Measurements from ENCODE around the gene ROBO1.

ROBO1 gene

DNA sequence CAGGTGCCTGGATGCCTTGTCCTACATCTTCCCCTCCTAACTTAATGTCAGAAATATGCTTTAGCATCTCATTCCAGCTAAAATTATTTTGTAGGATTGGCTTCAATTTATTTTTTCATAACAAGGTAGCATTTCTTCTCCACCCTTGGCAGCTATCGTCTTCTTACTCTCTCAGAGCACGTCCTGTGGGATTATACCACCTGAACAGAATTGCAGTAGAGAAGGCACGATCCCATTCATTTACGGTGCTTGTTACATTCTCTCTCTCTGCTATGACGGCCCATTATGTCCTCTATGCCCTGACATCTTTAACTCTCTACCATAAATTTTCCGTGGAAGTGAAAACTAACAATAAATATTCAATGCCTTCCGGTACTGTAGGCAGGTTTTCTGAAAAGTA is 103.3 kb downstream of the ROBO1 start:
- DNase-seq = no peak

GRCh38 chr3:79661896-79662295 is 105.9 kb downstream of the ROBO1 start:
- DNase-seq = no peak

- no peak for DNase-seq
Measured at GRCh38 chr3:79657076-79657475, 110.7 kb downstream of the ROBO1 start.

- DNase-seq = no peak
Measured at GRCh38 chr3:79654019-79654418, 113.8 kb downstream of the ROBO1 start.

DNA sequence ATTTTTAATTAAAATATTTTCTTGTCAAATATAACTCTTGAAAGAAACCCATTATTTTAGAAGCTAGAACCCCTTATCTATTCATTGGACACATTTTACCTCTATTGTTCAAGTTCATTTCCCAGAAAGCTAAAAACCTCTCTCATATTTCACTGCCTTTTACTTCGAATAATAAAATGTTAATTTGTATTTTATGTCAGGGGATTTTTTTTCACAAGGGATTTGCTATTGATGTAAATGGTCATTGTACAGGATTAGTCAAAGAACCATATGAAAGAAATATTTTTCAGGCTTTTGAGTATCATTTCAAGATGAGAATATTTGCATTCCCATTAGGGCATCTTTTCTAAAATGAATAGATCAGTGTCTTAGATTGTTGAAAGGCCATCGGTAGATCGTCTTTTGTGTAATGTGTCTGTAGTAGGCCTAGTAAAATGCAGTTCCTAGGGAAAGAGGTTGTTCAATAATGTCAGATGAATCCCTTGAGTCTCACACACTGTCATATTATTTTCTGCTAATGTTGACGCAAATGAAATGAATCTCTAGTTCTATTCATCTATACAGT is 114.5 kb downstream of the ROBO1 start:
- no peak for DNase-seq

DNA sequence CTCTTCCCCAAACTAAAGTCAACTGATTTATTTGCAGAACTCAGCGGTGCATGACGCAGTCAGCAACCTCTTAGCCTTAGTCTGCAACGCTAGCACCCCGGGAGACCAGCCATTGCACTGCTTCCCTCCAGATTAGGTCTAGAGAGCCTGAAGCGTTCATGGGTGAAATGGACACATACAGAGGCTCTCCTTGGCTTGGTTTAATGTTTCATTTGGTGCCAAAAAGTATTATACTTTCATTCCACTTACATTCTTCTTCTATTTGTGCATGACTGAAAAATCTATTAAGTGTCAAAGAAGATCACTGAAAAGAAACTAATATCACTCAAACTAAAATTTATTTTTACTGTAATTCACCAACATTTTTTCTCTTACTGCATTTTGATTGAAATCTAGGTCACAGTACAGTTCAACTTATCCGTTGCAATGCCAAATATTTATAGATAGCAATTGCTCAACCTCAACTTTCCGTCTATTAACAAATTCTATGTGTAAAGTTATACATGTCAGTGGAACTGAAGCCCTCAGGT is 116.2 kb downstream of the ROBO1 start:
- DNase-seq = no peak

DNA sequence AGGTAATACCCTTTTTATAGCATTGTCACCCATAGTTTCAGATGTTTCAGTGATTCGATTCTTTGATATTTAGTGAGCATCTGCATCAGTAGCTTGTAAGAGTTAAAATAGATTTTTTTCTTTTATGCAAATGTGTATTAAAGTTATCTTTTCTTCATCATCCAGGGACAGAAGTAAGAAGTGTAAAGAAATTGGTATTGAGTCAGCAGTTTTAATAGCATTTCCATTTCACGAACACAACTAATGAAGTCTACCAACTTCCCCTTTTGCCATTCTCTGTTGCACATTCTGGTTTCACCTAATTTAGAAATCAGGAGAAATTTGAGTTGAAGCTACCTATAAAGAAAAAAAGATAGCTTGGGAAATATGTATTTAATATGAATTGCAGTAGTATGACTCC is 127.9 kb downstream of the ROBO1 start:
- no peak for DNase-seq

GRCh38 chr3:79636372-79636771 is 131.4 kb downstream of the ROBO1 start:
- no peak for DNase-seq

DNA sequence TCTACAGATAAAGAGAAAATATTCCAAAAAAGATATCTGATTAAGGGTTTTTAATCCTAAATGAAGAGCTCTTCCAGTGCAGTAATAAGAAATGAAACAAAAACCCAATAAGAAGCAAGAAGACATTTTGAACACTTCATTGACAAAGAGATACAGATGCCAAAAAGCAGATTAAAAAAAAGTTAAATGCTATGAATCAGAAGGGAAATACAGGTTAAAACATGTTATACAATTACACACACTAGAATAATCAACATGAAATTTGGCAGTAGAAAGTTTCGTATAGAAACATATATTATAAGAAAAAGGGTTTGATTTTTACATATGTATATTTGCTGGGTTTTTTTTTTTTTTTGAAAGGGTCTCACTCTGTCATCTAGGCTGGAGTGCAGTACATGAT is 135.0 kb downstream of the ROBO1 start:
- DNase-seq = no peak

DNA sequence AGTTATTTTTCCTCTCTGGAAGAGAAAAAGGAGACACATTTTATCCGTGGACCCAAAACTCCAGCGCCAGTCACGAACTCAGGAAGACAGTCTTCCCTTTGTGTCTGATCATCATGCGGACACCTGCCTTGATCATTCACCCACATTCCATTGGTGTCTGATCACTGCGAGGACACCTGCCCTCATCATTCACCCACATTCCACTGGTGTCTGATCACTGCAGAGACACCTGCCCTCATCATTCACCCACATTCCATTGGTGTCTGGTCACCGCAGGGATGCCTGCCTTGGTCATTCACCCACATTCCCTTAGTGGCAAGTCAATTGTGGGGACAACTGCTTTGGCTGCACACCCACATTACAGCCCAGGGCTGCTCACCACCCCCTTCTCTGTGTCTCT is 148.9 kb downstream of the ROBO1 start:
- DNase-seq = no peak

DNA sequence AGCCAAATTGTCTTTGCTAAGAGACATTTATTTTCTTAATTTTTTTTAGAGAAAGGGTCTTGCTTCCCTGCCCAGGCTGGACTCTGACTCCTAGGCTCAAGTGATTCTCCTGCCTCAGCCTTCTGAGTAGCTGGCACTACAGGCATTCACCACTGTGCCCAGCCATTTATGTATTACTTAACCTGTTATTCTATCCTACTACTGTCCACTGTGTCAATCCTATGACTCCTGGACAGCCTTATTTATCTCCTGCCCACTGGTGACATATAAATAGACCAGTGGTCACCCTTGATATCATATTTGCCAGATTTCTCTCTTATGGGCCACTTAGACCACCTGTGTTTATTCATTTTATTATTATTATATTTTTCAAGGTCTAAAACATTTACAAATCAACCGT is 161.4 kb downstream of the ROBO1 start:
- no peak for DNase-seq

- no peak for DNase-seq
Measured at GRCh38 chr3:79604681-79605080, 163.1 kb downstream of the ROBO1 start.

DNA sequence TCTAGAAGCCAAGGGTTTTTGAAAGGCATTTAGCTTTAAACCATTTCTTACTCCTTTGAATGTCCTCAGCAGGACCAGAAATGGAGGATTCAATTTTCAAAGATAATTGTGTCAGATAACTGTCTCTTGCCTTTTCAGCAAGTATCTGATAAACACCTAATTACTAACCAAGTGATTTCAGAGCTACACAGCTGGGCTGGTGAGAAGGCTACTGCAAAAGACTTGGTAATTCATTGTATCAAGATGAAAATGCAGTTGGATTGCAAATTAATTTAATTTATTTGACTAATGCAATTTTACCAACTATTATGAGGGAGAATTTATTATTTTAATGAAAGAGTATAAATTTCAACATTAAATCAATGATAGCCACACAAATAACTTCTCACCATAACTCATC is 165.4 kb downstream of the ROBO1 start:
- no peak for DNase-seq

DNA sequence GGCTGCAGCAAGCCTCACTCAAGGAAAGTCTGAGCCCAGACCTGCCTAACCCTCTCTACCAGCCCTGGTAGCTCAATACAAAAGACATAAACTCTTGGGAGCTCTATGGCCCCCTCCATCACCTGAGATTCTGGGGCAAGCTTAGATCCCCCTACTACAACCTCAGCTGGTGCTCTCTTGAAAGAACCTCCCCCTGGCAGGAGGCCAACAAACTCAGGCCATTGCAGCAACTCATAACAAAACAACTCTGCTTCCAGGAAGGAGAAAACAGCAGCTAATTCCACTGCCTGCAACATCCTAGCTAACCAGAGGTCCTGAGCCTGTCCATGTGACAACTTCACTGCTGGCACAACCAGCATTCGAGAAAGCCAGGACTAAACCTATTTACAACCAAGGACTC is 169.2 kb downstream of the ROBO1 start:
- DNase-seq = no peak

DNA sequence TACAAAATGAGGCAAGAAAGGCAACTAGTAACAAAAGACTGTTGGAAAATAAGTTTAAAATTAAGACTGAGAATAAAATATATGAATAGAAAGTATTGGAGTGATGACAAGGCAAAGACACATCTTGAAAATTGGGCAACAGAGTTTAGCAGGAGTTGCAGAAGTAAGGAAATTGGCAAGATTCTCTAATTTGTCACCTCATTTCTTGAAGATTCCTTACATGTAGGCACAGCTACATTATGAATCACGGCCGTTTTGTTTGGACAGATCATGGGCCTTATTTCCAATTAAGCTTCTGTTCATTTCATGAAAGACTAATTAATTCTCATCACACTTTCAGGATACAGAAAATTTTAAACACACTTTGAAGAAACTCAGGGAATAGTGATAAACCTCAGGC is 170.1 kb downstream of the ROBO1 start:
- DNase-seq = no peak

DNA sequence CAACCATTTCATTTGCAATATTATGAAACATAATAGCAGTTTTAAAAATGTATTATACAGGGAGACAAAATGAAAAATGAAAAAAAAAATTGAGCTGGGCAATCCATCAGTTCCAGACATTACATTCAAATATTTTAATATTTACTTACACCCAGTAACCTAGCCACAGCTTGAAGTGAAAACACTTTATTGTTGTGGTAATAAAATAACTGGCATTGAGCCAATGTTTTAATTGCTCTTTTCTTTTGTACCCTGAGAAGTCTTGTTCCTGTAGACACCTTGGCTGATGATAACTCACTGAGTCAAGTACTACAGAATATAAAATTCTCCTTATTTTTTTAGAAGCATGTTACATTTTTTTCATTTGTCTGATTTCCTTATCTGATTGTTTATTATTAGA is 180.6 kb downstream of the ROBO1 start:
- no peak for DNase-seq

DNA sequence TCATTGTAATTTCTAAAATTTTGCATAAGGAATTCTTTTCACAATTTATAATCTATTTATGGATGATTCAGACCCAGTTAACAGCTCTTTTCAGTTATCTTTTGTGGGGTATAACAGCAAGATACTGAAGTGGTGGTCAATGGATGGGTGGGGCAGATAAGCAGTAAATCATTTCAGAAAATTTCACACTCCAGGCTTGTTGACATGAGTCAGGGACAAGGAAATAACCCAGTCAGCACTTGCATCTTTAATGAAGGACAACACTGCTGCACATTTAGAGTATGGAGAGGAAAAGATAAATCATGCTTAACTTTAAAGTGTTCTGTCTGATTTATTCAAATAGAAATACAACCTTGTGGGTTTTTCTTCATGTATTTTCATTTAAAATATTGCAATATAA is 181.6 kb downstream of the ROBO1 start:
- DNase-seq = no peak

GRCh38 chr3:79572930-79573329 is 194.9 kb downstream of the ROBO1 start:
- no peak for DNase-seq

- no peak for DNase-seq
Measured at GRCh38 chr3:79568938-79569337, 198.9 kb downstream of the ROBO1 start.

DNA sequence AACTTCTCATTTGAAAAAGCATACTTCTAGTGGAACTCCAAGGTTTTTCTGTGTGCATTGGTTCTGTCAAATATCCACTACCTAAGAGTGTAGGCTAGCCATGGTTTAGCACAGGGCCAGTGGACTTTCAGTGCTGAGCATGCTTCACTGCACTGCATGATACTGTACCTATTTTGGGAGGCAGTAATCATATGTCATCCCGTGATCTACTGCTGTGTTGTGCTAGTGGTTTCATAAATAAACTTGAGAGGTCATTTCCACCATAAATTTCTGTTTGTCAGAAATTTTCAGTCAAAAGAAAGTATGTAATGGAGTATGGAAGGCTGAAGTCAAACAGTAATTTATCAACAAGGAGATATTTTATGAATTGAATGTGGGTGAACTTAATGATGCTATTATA is 203.6 kb downstream of the ROBO1 start:
- DNase-seq = no peak

GRCh38 chr3:79560698-79561097 is 207.1 kb downstream of the ROBO1 start:
- DNase-seq = no peak

DNA sequence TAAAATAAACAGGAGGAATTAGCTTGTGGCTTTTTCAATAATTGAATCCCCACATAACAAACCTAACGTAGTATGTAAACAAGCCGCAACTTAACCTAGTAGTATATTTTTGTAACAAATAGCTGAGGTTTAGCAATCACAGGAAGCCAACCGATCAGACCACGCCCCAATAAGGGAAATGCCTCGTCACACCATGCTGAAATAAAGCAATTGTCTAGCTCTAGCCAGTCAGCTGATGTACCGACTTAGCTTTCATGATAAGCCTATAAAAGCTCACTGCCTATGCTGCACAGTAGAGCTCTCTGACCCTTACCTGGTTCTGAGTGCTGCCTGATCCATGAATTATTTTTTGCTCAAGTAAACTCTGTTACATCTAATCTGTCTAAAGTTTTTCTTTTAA is 208.9 kb downstream of the ROBO1 start:
- no peak for DNase-seq

GRCh38 chr3:79555655-79556054 is 212.1 kb downstream of the ROBO1 start:
- DNase-seq = no peak

DNA sequence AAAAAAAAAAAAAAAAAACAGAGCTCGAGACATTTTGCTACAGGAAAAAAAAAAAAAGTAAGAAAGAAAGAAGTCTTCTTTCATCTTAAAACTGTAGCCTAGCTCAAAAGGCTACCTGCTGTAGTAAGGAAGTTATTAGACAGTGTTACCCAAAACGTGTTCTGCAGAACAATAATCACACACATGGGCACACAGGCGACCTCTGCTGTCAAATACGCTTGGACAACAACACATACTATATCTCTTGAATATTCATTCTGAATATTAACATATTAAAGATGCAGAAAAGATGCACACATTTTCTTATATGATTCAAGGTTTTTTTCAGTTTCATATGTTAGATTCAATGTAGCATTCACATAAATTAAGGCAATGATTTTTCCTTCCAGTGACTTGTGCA is 215.8 kb downstream of the ROBO1 start:
- no peak for DNase-seq

DNA sequence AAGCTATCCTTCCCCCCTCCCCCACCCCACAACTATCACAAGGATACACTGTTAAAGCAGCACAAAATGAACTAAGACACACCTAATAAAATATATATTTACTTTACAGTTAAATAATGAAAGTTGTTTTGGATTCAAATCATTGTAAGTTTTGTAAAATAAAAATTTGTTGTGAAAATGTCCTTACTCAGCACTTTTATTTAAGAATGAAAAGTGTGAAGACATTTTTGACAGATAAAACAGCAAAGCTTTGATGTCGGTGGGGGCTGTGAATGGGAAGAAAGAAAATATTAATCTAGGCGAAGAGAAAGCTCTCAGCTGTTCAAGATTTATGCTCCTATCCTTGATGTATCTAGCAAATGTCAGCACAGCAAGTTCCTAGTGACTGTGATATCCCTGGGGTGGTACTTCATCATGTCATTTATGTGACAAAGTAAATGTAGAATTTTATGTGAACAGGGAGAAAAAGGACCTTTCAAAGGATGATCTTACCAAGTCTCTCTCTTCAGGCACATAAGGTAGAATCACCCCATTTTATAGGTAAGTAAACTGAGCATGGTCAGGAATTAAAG is 216.4 kb downstream of the ROBO1 start:
- DNase-seq = no peak
